NCI-H2081 (cell line): ENCODE results near the gene PTPRR.
A peak's percentile ranks its signal among the peaks of the same experiment; 100 is the strongest.

Source experiments
- DNase-seq, 2 experiments: peaks; one replicate each; lab custom pipeline; 2025; lab: John Stamatoyannopoulos, UW

PTPRR gene

GRCh38 chr12:70645494-70646317 lies 274.8 kb downstream of the PTPRR start:
- DNase-seq, result no peak

- DNase-seq, result no peak
These were observed 275.7 kb downstream of the PTPRR start for GRCh38 chr12:70644861-70645260.

- no peak for DNase-seq
These were observed 276.6 kb downstream of the PTPRR start for GRCh38 chr12:70643939-70644338.

- no peak for DNase-seq
These were observed 278.8 kb downstream of the PTPRR start for GRCh38 chr12:70641691-70642090.

- DNase-seq, result no peak
These were observed 279.6 kb downstream of the PTPRR start for GRCh38 chr12:70640901-70641300.

GRCh38 chr12:70639535-70639934 lies 281.0 kb downstream of the PTPRR start:
- DNase-seq, result no peak

- DNase-seq, result no peak
These were observed 281.7 kb downstream of the PTPRR start for GRCh38 chr12:70638639-70639360.

- peak; percentile 9 to 45 for DNase-seq
These were observed 283.0 kb downstream of the PTPRR start, which contains the start of gene PTPRB for GRCh38 chr12:70637303-70638085. Gene PTPRB, minus strand, starts transcription at chr12:70637429. Its CDS starts 34 bp downstream, at chr12:70637395.

- DNase-seq, result no peak
These were observed 284.8 kb downstream of the PTPRR start for GRCh38 chr12:70635755-70636154.

GRCh38 chr12:70628701-70629480 lies 291.6 kb downstream of the PTPRR start:
- DNase-seq, result no peak

- DNase-seq, result no peak
These were observed 292.9 kb downstream of the PTPRR start for GRCh38 chr12:70627677-70628076.

- no peak for DNase-seq
These were observed 294.4 kb downstream of the PTPRR start for GRCh38 chr12:70626180-70626579.

GRCh38 chr12:70619471-70620152 lies 300.9 kb downstream of the PTPRR start:
- DNase-seq, result no peak

GRCh38 chr12:70618371-70618770 lies 302.2 kb downstream of the PTPRR start:
- no peak for DNase-seq

GRCh38 chr12:70617450-70617849 lies 303.1 kb downstream of the PTPRR start:
- no peak for DNase-seq

- no peak for DNase-seq
These were observed 305.2 kb downstream of the PTPRR start for GRCh38 chr12:70615174-70615866.

- DNase-seq, result peak; percentile 33 to 35
These were observed 310.6 kb downstream of the PTPRR start for GRCh38 chr12:70609739-70610491.

GRCh38 chr12:70609203-70609602 lies 311.3 kb downstream of the PTPRR start:
- DNase-seq, result no peak

GRCh38 chr12:70608184-70608583 lies 312.4 kb downstream of the PTPRR start:
- DNase-seq, result no peak

GRCh38 chr12:70607107-70607506 lies 313.4 kb downstream of the PTPRR start:
- no peak for DNase-seq
